ENCODE measurements around the gene ROGDI.

DNA sequence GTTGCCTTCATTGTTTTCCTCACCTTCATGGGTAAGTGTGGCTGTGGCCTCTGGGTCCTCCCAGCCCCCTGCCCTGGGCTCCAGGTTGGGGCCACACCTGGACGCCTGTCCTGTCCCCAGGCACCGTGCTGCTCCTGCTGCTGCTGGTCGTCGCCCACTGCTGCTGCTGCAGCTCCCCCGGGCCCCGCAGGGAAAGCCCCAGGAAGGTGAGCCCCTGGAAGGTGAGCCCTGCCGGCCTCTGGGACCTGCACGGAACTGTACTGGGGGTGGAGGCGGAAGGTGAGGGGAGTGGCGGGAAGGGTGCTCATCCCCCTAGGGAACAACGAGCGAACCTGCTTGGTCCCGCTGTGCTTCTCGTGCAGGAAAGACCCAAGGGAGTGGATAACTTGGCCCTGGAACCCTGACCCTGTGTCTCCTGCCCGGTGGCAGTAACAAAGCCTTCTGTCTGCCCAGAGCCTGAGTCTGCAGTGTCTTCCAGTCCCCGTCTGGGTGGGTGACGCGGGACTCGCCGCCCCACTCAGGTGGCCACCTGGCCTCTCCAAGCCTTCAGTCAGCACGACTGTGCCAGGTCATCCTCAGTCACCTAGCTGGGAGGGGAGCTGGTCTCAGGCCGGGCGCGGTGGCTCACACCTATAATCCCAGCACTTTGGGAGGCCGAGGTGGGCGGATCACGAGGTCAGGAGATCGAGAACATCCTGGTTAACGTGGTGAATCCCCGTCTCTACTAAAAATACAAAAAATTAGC, 6.4 kb downstream of the ROGDI start:
- TF ChIP-seq, protein P1, sequence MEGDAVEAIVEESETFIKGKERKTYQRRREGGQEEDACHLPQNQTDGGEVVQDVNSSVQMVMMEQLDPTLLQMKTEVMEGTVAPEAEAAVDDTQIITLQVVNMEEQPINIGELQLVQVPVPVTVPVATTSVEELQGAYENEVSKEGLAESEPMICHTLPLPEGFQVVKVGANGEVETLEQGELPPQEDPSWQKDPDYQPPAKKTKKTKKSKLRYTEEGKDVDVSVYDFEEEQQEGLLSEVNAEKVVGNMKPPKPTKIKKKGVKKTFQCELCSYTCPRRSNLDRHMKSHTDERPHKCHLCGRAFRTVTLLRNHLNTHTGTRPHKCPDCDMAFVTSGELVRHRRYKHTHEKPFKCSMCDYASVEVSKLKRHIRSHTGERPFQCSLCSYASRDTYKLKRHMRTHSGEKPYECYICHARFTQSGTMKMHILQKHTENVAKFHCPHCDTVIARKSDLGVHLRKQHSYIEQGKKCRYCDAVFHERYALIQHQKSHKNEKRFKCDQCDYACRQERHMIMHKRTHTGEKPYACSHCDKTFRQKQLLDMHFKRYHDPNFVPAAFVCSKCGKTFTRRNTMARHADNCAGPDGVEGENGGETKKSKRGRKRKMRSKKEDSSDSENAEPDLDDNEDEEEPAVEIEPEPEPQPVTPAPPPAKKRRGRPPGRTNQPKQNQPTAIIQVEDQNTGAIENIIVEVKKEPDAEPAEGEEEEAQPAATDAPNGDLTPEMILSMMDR (IDR thresholded peaks at IDR 0.05; ENCODE audit: low read depth, low read length): no peak
- TF ChIP-seq EZH2phosphoT487 (IDR thresholded peaks at IDR 0.05; ENCODE audit: low read depth): no peak
